Mesothelial cell of epicardium (in vitro differentiated cells): Measurements from ENCODE around the gene GMPPB. TPM values are rescaled to one million over a fixed set of nuclear protein-coding genes. Genes with fewer than 3 reads are reported as not detected.

Experiments
- DNase-seq, 2 experiments: peaks; one replicate each; pipeline ENCODE4 v3.0.0; 2021; ENCODE audit warnings: low spot score in 2 of 2; ENCODE audit not compliant: unreplicated experiment in 2 of 2
- H3K27ac Mint-ChIP-seq: 2 replicates; pipeline ENCODE4 v1.8.0; 2021; ENCODE audit warnings: mixed read lengths
- H3K27me3 Mint-ChIP-seq: 2 replicates; pipeline ENCODE4 v1.8.0; 2021; ENCODE audit warnings: low read depth, mixed read lengths
- H3K36me3 Mint-ChIP-seq: 2 replicates; pipeline ENCODE4 v1.8.0; 2021; ENCODE audit warnings: mixed read lengths
- H3K4me1 Mint-ChIP-seq: 2 replicates; pipeline ENCODE4 v1.8.0; 2021; ENCODE audit warnings: mixed read lengths
- H3K4me3 Mint-ChIP-seq: 2 replicates; pipeline ENCODE4 v1.8.0; 2021; ENCODE audit warnings: mild to moderate bottlenecking, moderate library complexity, mixed read lengths
- H3K9me3 Mint-ChIP-seq: 2 replicates; pipeline ENCODE4 v1.8.0; 2021; ENCODE audit warnings: mixed read lengths
- total RNA-seq: library from RNA; stranded (reverse); gene quantifications from 3 replicates; pipeline ENCODE4 v1.2.1, GENCODE V29; 2021
- TF ChIP-seq, protein P1 (sequence below): fragments of 200-600 bp; sonication (generic); IDR thresholded peaks from one replicate; pipeline ENCODE4 v1.5.0; 2021; ENCODE audit warnings: antibody characterized with exemption; ENCODE audit not compliant: unreplicated experiment

Gene GMPPB
- total RNA-seq, 1 donor from 2014 or later: 32.3 TPM

DNA sequence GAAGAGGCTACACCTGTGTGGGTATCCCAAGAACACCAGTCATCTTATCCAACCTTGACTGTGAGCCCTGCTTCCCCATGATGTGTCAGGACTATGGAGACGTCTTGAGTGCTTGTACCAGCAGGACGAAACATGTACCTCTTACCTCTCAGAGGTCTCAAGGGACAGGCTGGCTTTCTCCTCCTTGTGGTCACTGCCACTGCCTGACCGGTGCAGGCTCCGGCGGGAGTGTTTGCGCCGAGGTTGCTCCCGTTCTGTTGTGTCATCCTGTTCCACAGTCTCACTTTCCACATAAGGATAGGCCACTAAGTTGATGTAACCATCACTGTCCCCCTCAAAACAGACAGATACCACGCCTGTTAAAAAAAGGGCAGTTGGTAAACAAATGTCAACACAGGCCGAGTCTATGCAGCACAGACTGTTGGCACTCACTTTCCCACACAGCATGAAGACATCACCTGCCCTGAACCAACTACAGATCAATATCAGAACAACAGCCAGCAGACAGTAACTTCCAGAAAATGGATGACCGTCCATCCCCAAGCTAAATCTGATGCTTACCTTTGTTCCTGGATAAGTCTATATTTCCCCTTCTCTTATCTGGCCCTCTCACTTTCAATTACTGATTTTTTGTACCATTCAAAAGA lies 14.4 kb upstream of the GMPPB start:
- TF ChIP-seq, protein P1, sequence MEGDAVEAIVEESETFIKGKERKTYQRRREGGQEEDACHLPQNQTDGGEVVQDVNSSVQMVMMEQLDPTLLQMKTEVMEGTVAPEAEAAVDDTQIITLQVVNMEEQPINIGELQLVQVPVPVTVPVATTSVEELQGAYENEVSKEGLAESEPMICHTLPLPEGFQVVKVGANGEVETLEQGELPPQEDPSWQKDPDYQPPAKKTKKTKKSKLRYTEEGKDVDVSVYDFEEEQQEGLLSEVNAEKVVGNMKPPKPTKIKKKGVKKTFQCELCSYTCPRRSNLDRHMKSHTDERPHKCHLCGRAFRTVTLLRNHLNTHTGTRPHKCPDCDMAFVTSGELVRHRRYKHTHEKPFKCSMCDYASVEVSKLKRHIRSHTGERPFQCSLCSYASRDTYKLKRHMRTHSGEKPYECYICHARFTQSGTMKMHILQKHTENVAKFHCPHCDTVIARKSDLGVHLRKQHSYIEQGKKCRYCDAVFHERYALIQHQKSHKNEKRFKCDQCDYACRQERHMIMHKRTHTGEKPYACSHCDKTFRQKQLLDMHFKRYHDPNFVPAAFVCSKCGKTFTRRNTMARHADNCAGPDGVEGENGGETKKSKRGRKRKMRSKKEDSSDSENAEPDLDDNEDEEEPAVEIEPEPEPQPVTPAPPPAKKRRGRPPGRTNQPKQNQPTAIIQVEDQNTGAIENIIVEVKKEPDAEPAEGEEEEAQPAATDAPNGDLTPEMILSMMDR: no peak
- Mint-ChIP-seq H3K4me1 (no peaks in the 10 kb centered on the region), H3K9me3 (no peaks in the 10 kb centered on the region), H3K27ac (no peak overlapping the region), H3K4me3 (no peak overlapping the region), H3K36me3 (peaks cover 30% of the 10 kb centered on the region), H3K27me3 (no peaks in the 10 kb centered on the region)
- no peak for DNase-seq

GRCh38 chr3:49734752-49735151 lies 11.0 kb upstream of the GMPPB start:
- no peak overlapping the region for H3K4me3 Mint-ChIP-seq
- H3K36me3 Mint-ChIP-seq: peaks cover 43% of the 10 kb centered on the region
- no peaks in the 10 kb centered on the region for H3K4me1 Mint-ChIP-seq
- no peak for DNase-seq
- no peaks in the 10 kb centered on the region for H3K9me3 Mint-ChIP-seq
- TF ChIP-seq, protein P1: no peak
- H3K27ac Mint-ChIP-seq: no peak overlapping the region
- no peaks in the 10 kb centered on the region for H3K27me3 Mint-ChIP-seq

- Mint-ChIP-seq H3K27me3 (no peaks in the 10 kb centered on the region), H3K9me3 (no peaks in the 10 kb centered on the region), H3K4me1 (no peaks in the 10 kb centered on the region), H3K36me3 (peaks cover 42% of the 10 kb centered on the region), H3K4me3 (no peak overlapping the region), H3K27ac (no peak overlapping the region)
- TF ChIP-seq, protein P1: no peak
- no peak for DNase-seq
Measured at GRCh38 chr3:49733551-49733950, 9.8 kb upstream of the GMPPB start.

DNA sequence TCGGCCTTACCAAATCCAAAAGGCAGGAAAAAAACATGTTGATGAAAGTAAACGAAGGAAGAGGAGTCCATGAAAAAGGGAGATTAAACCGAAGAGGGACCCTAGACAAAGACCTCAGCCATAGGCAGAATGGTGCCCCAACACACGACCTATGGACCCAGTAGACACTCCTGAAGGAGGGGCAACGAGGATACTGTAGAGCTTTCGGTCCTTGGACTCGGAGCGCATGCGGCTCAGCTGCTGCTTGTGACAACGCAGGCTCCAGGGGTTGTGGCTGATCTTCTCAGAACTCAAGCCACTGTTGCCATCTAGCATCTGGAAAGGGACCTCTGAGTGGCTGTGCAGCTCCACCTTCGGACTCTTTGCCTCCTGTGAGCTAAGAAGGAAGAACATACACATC lies 8.8 kb upstream of the GMPPB start:
- no peak for DNase-seq
- no peaks in the 10 kb centered on the region for H3K9me3 Mint-ChIP-seq
- no peak overlapping the region for H3K4me3 Mint-ChIP-seq
- H3K27me3 Mint-ChIP-seq: no peaks in the 10 kb centered on the region
- no peaks in the 10 kb centered on the region for H3K4me1 Mint-ChIP-seq
- no peak overlapping the region for H3K27ac Mint-ChIP-seq
- TF ChIP-seq, protein P1: no peak
- H3K36me3 Mint-ChIP-seq: peaks cover 32% of the 10 kb centered on the region

DNA sequence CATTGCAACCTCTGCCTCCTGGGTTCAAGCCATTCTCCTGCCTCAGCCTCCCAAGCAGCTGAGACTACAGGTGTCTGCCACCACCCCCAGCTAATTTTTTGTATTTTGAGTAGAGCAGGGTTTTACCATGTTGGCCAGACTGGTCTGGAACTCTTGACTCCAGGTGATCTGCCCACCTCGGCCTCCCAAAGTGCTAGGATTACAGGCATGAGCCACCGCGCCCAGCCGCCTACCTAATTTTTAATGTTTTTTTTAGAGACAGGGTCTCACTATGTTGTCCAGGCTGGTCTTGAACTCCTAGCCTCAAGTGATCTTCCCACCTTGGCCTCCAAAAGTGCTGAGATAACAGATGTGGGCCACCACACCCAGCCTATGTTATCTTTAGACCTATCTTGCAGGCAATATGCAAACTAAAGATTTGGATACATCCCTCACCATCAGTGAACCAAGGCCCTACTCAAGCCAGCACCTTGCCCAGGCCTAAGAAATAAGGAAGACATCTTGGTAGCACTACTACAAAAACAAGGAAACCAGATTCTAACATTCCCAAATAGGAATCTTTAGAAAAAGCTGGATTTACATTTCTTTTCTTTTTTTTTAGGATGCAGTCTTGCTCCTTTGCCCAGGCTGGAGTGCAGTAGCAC lies 6.3 kb upstream of the GMPPB start:
- Mint-ChIP-seq H3K36me3 (peaks cover 23% of the 10 kb centered on the region), H3K4me1 (no peaks in the 10 kb centered on the region), H3K27ac (no peak overlapping the region), H3K9me3 (no peaks in the 10 kb centered on the region), H3K4me3 (no peak overlapping the region), H3K27me3 (no peaks in the 10 kb centered on the region)
- TF ChIP-seq, protein P1: no peak
- no peak for DNase-seq
